ENCODE results near the gene APOBEC3F.
"Not testable (repeated sequence)": the region's sequence is repeated elsewhere in the genome, so short reads cannot be mapped to it uniquely, and the experiment has no call there.

The APOBEC3F gene

GRCh38 chr22:39030705-39031104 is 10.0 kb upstream of the APOBEC3F start:
- Histone ChIP-seq H3K9me3 (ENCODE audit: low read length) (no peaks in the 10 kb centered on the region), H4K20me1 (ENCODE audit: insufficient read depth, low read length) (no peaks in the 10 kb centered on the region), H3K36me3 (ENCODE audit: insufficient read depth, low read length) (no peaks in the 10 kb centered on the region), H3K79me2 (ENCODE audit: insufficient read depth, low read length) (no peaks in the 10 kb centered on the region), H3K9ac (ENCODE audit: low read length) (no peak overlapping the region), H2AFZ (ENCODE audit: low read length) (no peak overlapping the region), H3K4me3 (ENCODE audit: low read depth, low read length, poor library complexity, severe bottlenecking) (no peak overlapping the region), H3K27me3 (ENCODE audit: insufficient read depth, low read length) (peaks cover 5% of the 10 kb centered on the region; the same call in 1 of the 2 replicates), H3K4me1 (ENCODE audit: insufficient read depth, low read length, severe bottlenecking) (no peaks in the 10 kb centered on the region), H3K9me2 (ENCODE audit: low read depth, low read length) (no peaks in the 10 kb centered on the region), H3F3A (ENCODE audit: insufficient read depth, low read length) (no peaks in the 10 kb centered on the region), H3K27ac (ENCODE audit: low read depth, low read length, poor library complexity, severe bottlenecking) (no peak overlapping the region), H3K4me2 (ENCODE audit: low read length) (no peak overlapping the region)
- no peak for TF ChIP-seq CTCF (IDR thresholded peaks at IDR 0.05; ENCODE audit: low read length)
- TF ChIP-seq EZH2 (IDR thresholded peaks at IDR 0.05; ENCODE audit: borderline replicate concordance, low read length): no peak

- H3K27ac ChIP-seq (ENCODE audit: low read depth, low read length, poor library complexity, severe bottlenecking); H3K4me1 ChIP-seq (ENCODE audit: insufficient read depth, low read length, severe bottlenecking); H2AFZ ChIP-seq (ENCODE audit: low read length); H3K79me2 ChIP-seq (ENCODE audit: insufficient read depth, low read length); H3K27me3 ChIP-seq (ENCODE audit: insufficient read depth, low read length); H3K36me3 ChIP-seq (ENCODE audit: insufficient read depth, low read length); H3K9me2 ChIP-seq (ENCODE audit: low read depth, low read length); H3F3A ChIP-seq (ENCODE audit: insufficient read depth, low read length); H4K20me1 ChIP-seq (ENCODE audit: insufficient read depth, low read length); H3K9me3 ChIP-seq (ENCODE audit: low read length); H3K4me3 ChIP-seq (ENCODE audit: low read depth, low read length, poor library complexity, severe bottlenecking); H3K4me2 ChIP-seq (ENCODE audit: low read length); H3K9ac ChIP-seq (ENCODE audit: low read length): not testable (repeated sequence)
These were observed 9.0 kb upstream of the APOBEC3F start for GRCh38 chr22:39031434-39032295.

- not testable (repeated sequence) for H3F3A ChIP-seq (ENCODE audit: insufficient read depth, low read length); H3K9me3 ChIP-seq (ENCODE audit: low read length); H3K9me2 ChIP-seq (ENCODE audit: low read depth, low read length); H3K27ac ChIP-seq (ENCODE audit: low read depth, low read length, poor library complexity, severe bottlenecking); H3K4me1 ChIP-seq (ENCODE audit: insufficient read depth, low read length, severe bottlenecking); H3K4me3 ChIP-seq (ENCODE audit: low read depth, low read length, poor library complexity, severe bottlenecking); H3K79me2 ChIP-seq (ENCODE audit: insufficient read depth, low read length); H4K20me1 ChIP-seq (ENCODE audit: insufficient read depth, low read length); H3K9ac ChIP-seq (ENCODE audit: low read length); H3K4me2 ChIP-seq (ENCODE audit: low read length); H3K36me3 ChIP-seq (ENCODE audit: insufficient read depth, low read length); H3K27me3 ChIP-seq (ENCODE audit: insufficient read depth, low read length); H2AFZ ChIP-seq (ENCODE audit: low read length)
These were observed 3.6 kb upstream of the APOBEC3F start for GRCh38 chr22:39037071-39037470.

GRCh38 chr22:39039306-39040126 is 1.1 kb upstream of the APOBEC3F start:
- no peaks in the 10 kb centered on the region for H3K9me3 ChIP-seq (ENCODE audit: low read length)
- H3K36me3 ChIP-seq (ENCODE audit: insufficient read depth, low read length): no peaks in the 10 kb centered on the region
- no peaks in the 10 kb centered on the region for H3K9me2 ChIP-seq (ENCODE audit: low read depth, low read length)
- H3K9ac ChIP-seq (ENCODE audit: low read length): no peak overlapping the region
- no peaks in the 10 kb centered on the region; the same call in 1 of the 2 replicates for H3K27me3 ChIP-seq (ENCODE audit: insufficient read depth, low read length)
- TF ChIP-seq CTCF (IDR thresholded peaks at IDR 0.05; ENCODE audit: low read length) (no peak), EZH2 (IDR thresholded peaks at IDR 0.05; ENCODE audit: borderline replicate concordance, low read length) (no peak)
- H4K20me1 ChIP-seq (ENCODE audit: insufficient read depth, low read length): no peaks in the 10 kb centered on the region
- H3K4me3 ChIP-seq (ENCODE audit: low read depth, low read length, poor library complexity, severe bottlenecking): no peak overlapping the region
- H3K79me2 ChIP-seq (ENCODE audit: insufficient read depth, low read length): no peaks in the 10 kb centered on the region
- H3F3A ChIP-seq (ENCODE audit: insufficient read depth, low read length): no peaks in the 10 kb centered on the region
- H3K4me2 ChIP-seq (ENCODE audit: low read length): no peak overlapping the region
- no peak overlapping the region for H2AFZ ChIP-seq (ENCODE audit: low read length)
- H3K4me1 ChIP-seq (ENCODE audit: insufficient read depth, low read length, severe bottlenecking): no peaks in the 10 kb centered on the region
- H3K27ac ChIP-seq (ENCODE audit: low read depth, low read length, poor library complexity, severe bottlenecking): no peak overlapping the region

- H3K4me1 ChIP-seq (ENCODE audit: insufficient read depth, low read length, severe bottlenecking); H3K4me2 ChIP-seq (ENCODE audit: low read length); H3K36me3 ChIP-seq (ENCODE audit: insufficient read depth, low read length); H2AFZ ChIP-seq (ENCODE audit: low read length); H3K9me3 ChIP-seq (ENCODE audit: low read length); H3K79me2 ChIP-seq (ENCODE audit: insufficient read depth, low read length); H3K27me3 ChIP-seq (ENCODE audit: insufficient read depth, low read length); H3K4me3 ChIP-seq (ENCODE audit: low read depth, low read length, poor library complexity, severe bottlenecking); H4K20me1 ChIP-seq (ENCODE audit: insufficient read depth, low read length); H3F3A ChIP-seq (ENCODE audit: insufficient read depth, low read length); H3K27ac ChIP-seq (ENCODE audit: low read depth, low read length, poor library complexity, severe bottlenecking); H3K9ac ChIP-seq (ENCODE audit: low read length); H3K9me2 ChIP-seq (ENCODE audit: low read depth, low read length): not testable (repeated sequence)
These were observed 518 bp upstream of the APOBEC3F start for GRCh38 chr22:39040155-39040537.
